ENCODE measurements around the gene APOC4. TPM values are rescaled to one million over a fixed set of nuclear protein-coding genes. Genes with fewer than 3 reads are reported as not detected.

The APOC4 gene
- total RNA-seq: not detected in 2 replicates

GRCh38 chr19:44942067-44942571 is at the start of gene APOC4:
APOC4 (plus strand) TSS chr19:44942237; CDS start chr19:44942278, 41 bp downstream.

GRCh38 chr19:44905437-44906160 is 36.4 kb upstream of the APOC4 start, which contains the start of gene APOE:
APOE (plus strand) TSS chr19:44905796; CDS start chr19:44906625, 829 bp downstream.

GRCh38 chr19:44914433-44915206 is 27.4 kb upstream of the APOC4 start, which contains the start of gene APOC1:
APOC1 (plus strand) TSS chr19:44914608; CDS start chr19:44914892, 284 bp downstream.

GRCh38 chr19:44954649-44955504 is 12.8 kb downstream of the APOC4 start, which contains the start of gene CLPTM1:
CLPTM1 (plus strand) TSS chr19:44955380; CDS start chr19:44955396, 16 bp downstream.

Other genes starting within 250 kb of the APOC4 start
- gene CEACAM16, start 243.1 kb upstream of the APOC4 start, total RNA-seq: not detected in 2 replicates
- 2.7 and 21.6 TPM in 2 replicates for gene BCL3, start 193.5 kb upstream of the APOC4 start, total RNA-seq
- 59.5 and 120 TPM in 2 replicates for gene CBLC, start 164.3 kb upstream of the APOC4 start, total RNA-seq
- gene BCAM, start 133.1 kb upstream of the APOC4 start, total RNA-seq: 26.0 and 61.4 TPM in 2 replicates
- 49.9 and 65.4 TPM in 2 replicates for gene NECTIN2, start 95.9 kb upstream of the APOC4 start, total RNA-seq
- 62.5 and 73.3 TPM in 2 replicates for gene TOMM40, start 51.0 kb upstream of the APOC4 start, total RNA-seq
- gene APOE, start 36.4 kb upstream of the APOC4 start, total RNA-seq: 27.3 and 227 TPM in 2 replicates
- gene APOC1, start 27.6 kb upstream of the APOC4 start, total RNA-seq: 0.43 TPM in 1 of 2 replicates, not detected in the other
- not detected in 2 replicates for gene APOC2, start 3.8 kb downstream of the APOC4 start, total RNA-seq
- gene CLPTM1, start 13.1 kb downstream of the APOC4 start, total RNA-seq: 33.5 and 73.4 TPM in 2 replicates
- gene RELB, start 59.2 kb downstream of the APOC4 start, total RNA-seq: 5.8 and 14.2 TPM in 2 replicates
- gene CLASRP, start 96.8 kb downstream of the APOC4 start, total RNA-seq: 7.2 and 15.0 TPM in 2 replicates
- 0.68 and 1.2 TPM in 2 replicates for gene ZNF296, start 134.2 kb downstream of the APOC4 start, total RNA-seq
- 14.9 and 27.0 TPM in 2 replicates for gene GEMIN7, start 137.0 kb downstream of the APOC4 start, total RNA-seq
- 16.1 and 35.8 TPM in 2 replicates for gene PPP1R37, start 150.9 kb downstream of the APOC4 start, total RNA-seq
- gene NKPD1, start 218.7 kb downstream of the APOC4 start, total RNA-seq: 0.34 and 0.93 TPM in 2 replicates
- gene TRAPPC6A, start 236.0 kb downstream of the APOC4 start, total RNA-seq: 7.9 and 8.2 TPM in 2 replicates
- 6.1 and 6.2 TPM in 2 replicates for gene BLOC1S3, start 236.5 kb downstream of the APOC4 start, total RNA-seq